Left ventricle myocardium inferior (tissue), 1 donor: Measurements from ENCODE around the gene DCAF16. TPM values are rescaled to one million over a fixed set of nuclear protein-coding genes. Genes with fewer than 3 reads are reported as not detected.

Source experiments
- DNase-seq: peaks from one replicate; pipeline ENCODE4 v3.0.0-alpha.2; 2020
- H3K27ac ChIP-seq: fragments of 200-600 bp; replicated peaks from 2 replicates; pipeline ENCODE4 v1.8.0; 2021
- H3K27me3 ChIP-seq: fragments of 200-600 bp; 2 replicates; pipeline ENCODE4 v1.8.0; 2021; ENCODE audit warnings: low read depth
- H3K36me3 ChIP-seq: fragments of 200-600 bp; 2 replicates; pipeline ENCODE4 v1.8.0; 2021
- H3K4me1 ChIP-seq: fragments of 200-600 bp; 2 replicates; pipeline ENCODE4 v1.8.0; 2021
- H3K4me3 ChIP-seq: fragments of 200-600 bp; 2 replicates; pipeline ENCODE4 v1.8.0; 2021; ENCODE audit warnings: mild to moderate bottlenecking, moderate library complexity
- H3K9me3 ChIP-seq: fragments of 200-600 bp; replicated peaks from 2 replicates; pipeline ENCODE4 v1.8.0; 2021
- intact Hi-C: fragments of 100-400 bp; cut with micrococcal nuclease; formaldehyde crosslinking; loops from one replicate; pipeline ENCODE4 v1.11.0; 2022
- total RNA-seq: library from RNA; stranded (reverse); fragmentation: NEBNext Ultra II Directional; extraction: Animal tissue kit (Norgen Biotek cat#: 25700); gene quantifications from one replicate; pipeline ENCODE4 v1.2.1, GENCODE V29; 2021
- TF ChIP-seq, protein P1 (sequence below): fragments of 200-600 bp; IDR thresholded peaks from 2 replicates; pipeline ENCODE4 v1.8.0; 2021; ENCODE audit warnings: antibody characterized with exemption, mild to moderate bottlenecking, borderline replicate concordance
- donor health status: DM: no; HTN: yes; CAD: no; lungs with severe emphysema.

The DCAF16 gene
- total RNA-seq, 1 donor from 2014 or later = 14.5 TPM

- no peak overlapping the region for H3K27ac ChIP-seq
- intact Hi-C loops = no loop called here
These were observed 39.7 kb downstream of the DCAF16 start for GRCh38 chr4:17770845-17771244.

GRCh38 chr4:17769406-17770174 lies 41.0 kb downstream of the DCAF16 start:
- Histone ChIP-seq H3K36me3 (no peaks in the 10 kb centered on the region), H3K27ac (no peak overlapping the region), H3K4me1 (no peaks in the 10 kb centered on the region), H3K4me3 (no peak overlapping the region), H3K9me3 (peaks cover 6% of the 10 kb centered on the region), H3K27me3 (peaks cover 7% of the 10 kb centered on the region)
- no peak for DNase-seq
- intact Hi-C loops = no loop called here
- TF ChIP-seq, protein P1, sequence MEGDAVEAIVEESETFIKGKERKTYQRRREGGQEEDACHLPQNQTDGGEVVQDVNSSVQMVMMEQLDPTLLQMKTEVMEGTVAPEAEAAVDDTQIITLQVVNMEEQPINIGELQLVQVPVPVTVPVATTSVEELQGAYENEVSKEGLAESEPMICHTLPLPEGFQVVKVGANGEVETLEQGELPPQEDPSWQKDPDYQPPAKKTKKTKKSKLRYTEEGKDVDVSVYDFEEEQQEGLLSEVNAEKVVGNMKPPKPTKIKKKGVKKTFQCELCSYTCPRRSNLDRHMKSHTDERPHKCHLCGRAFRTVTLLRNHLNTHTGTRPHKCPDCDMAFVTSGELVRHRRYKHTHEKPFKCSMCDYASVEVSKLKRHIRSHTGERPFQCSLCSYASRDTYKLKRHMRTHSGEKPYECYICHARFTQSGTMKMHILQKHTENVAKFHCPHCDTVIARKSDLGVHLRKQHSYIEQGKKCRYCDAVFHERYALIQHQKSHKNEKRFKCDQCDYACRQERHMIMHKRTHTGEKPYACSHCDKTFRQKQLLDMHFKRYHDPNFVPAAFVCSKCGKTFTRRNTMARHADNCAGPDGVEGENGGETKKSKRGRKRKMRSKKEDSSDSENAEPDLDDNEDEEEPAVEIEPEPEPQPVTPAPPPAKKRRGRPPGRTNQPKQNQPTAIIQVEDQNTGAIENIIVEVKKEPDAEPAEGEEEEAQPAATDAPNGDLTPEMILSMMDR = no peak

More at GRCh38 chr4:17770845-17771244, 39.7 kb downstream of the DCAF16 start:
- Histone ChIP-seq H3K4me3 (no peak overlapping the region), H3K27me3 (peaks cover 7% of the 10 kb centered on the region), H3K4me1 (no peaks in the 10 kb centered on the region), H3K36me3 (no peaks in the 10 kb centered on the region), H3K9me3 (peaks cover 6% of the 10 kb centered on the region)
- TF ChIP-seq, protein P1 = no peak
- no peak for DNase-seq

- Histone ChIP-seq H3K27me3 (peaks cover 7% of the 10 kb centered on the region), H3K9me3 (peaks cover 12% of the 10 kb centered on the region), H3K27ac (no peak overlapping the region), H3K36me3 (no peaks in the 10 kb centered on the region), H3K4me1 (no peaks in the 10 kb centered on the region), H3K4me3 (no peak overlapping the region)
- intact Hi-C loops = no loop called here
- TF ChIP-seq, protein P1 = no peak
- no peak for DNase-seq
These were observed 43.6 kb downstream of the DCAF16 start for GRCh38 chr4:17766826-17767458.

GRCh38 chr4:17765514-17766286 lies 44.9 kb downstream of the DCAF16 start:
- Histone ChIP-seq H3K27ac (no peak overlapping the region), H3K4me1 (no peaks in the 10 kb centered on the region), H3K4me3 (no peak overlapping the region), H3K27me3 (peaks cover 7% of the 10 kb centered on the region), H3K9me3 (peaks cover 12% of the 10 kb centered on the region), H3K36me3 (no peaks in the 10 kb centered on the region)
- intact Hi-C loops = no loop called here
- no peak for DNase-seq
- TF ChIP-seq, protein P1 = no peak

DNA sequence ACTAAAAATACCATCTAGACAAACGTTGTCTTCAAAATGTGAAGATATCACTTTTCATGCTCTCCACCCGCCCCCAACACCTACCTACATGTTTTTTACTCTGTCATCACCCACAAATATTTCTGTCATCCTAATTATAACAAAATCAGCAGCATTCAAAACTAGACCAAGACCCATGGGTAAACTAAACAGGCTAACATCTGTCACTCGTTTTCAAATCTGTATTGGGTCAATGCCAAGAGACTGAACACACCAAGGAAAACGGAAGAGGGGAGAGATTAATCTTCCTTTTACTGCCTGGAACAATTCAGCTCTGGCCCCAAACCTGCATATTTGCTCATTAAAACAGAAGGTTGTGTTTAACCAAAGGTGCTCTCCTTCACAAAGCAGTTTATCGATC lies 46.6 kb downstream of the DCAF16 start:
- no peak for DNase-seq
- H3K27me3 ChIP-seq = peaks cover 7% of the 10 kb centered on the region
- H3K36me3 ChIP-seq = no peaks in the 10 kb centered on the region
- peaks cover 12% of the 10 kb centered on the region for H3K9me3 ChIP-seq
- H3K4me3 ChIP-seq = no peak overlapping the region
- intact Hi-C loops = no loop called here
- H3K4me1 ChIP-seq = no peaks in the 10 kb centered on the region
- TF ChIP-seq, protein P1 = no peak
- H3K27ac ChIP-seq = no peak overlapping the region
